Measurements from ENCODE around the gene FAM53B.

FAM53B gene

GRCh38 chr10:124624895-124625294, 119.3 kb downstream of the FAM53B start (continued):
- TF ChIP-seq, protein P1, sequence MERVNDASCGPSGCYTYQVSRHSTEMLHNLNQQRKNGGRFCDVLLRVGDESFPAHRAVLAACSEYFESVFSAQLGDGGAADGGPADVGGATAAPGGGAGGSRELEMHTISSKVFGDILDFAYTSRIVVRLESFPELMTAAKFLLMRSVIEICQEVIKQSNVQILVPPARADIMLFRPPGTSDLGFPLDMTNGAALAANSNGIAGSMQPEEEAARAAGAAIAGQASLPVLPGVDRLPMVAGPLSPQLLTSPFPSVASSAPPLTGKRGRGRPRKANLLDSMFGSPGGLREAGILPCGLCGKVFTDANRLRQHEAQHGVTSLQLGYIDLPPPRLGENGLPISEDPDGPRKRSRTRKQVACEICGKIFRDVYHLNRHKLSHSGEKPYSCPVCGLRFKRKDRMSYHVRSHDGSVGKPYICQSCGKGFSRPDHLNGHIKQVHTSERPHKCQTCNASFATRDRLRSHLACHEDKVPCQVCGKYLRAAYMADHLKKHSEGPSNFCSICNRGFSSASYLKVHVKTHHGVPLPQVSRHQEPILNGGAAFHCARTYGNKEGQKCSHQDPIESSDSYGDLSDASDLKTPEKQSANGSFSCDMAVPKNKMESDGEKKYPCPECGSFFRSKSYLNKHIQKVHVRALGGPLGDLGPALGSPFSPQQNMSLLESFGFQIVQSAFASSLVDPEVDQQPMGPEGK (CRISPR knock-in tag; IDR thresholded peaks at IDR 0.05; ENCODE audit: borderline replicate concordance) = no peak
- TF ChIP-seq ZFP30 (CRISPR knock-in tag; IDR thresholded peaks at IDR 0.05) = no peak
- TF ChIP-seq ISL1 (CRISPR knock-in tag; IDR thresholded peaks at IDR 0.05) = no peak
- TF ChIP-seq ZC3H10 (CRISPR knock-in tag; IDR thresholded peaks at IDR 0.05) = no peak
- no peak for TF ChIP-seq OSR1 (CRISPR knock-in tag; IDR thresholded peaks at IDR 0.05)
- TF ChIP-seq GLIS3 (CRISPR knock-in tag; IDR thresholded peaks at IDR 0.05) = no peak
- TF ChIP-seq BACH2 (CRISPR knock-in tag; IDR thresholded peaks at IDR 0.05; ENCODE audit: borderline replicate concordance) = no peak
- TF ChIP-seq ESRRG (CRISPR knock-in tag; IDR thresholded peaks at IDR 0.05) = no peak
- no peak for TF ChIP-seq ZNF565 (CRISPR knock-in tag; conservative IDR thresholded peaks at IDR 0.05; ENCODE audit: low read depth)

- ATAC-seq = no peak
- TF ChIP-seq ZFP30 (CRISPR knock-in tag; IDR thresholded peaks at IDR 0.05) (no peak), CSRNP3 (CRISPR knock-in tag; IDR thresholded peaks at IDR 0.05) (no peak)
- TF ChIP-seq, protein P2, sequence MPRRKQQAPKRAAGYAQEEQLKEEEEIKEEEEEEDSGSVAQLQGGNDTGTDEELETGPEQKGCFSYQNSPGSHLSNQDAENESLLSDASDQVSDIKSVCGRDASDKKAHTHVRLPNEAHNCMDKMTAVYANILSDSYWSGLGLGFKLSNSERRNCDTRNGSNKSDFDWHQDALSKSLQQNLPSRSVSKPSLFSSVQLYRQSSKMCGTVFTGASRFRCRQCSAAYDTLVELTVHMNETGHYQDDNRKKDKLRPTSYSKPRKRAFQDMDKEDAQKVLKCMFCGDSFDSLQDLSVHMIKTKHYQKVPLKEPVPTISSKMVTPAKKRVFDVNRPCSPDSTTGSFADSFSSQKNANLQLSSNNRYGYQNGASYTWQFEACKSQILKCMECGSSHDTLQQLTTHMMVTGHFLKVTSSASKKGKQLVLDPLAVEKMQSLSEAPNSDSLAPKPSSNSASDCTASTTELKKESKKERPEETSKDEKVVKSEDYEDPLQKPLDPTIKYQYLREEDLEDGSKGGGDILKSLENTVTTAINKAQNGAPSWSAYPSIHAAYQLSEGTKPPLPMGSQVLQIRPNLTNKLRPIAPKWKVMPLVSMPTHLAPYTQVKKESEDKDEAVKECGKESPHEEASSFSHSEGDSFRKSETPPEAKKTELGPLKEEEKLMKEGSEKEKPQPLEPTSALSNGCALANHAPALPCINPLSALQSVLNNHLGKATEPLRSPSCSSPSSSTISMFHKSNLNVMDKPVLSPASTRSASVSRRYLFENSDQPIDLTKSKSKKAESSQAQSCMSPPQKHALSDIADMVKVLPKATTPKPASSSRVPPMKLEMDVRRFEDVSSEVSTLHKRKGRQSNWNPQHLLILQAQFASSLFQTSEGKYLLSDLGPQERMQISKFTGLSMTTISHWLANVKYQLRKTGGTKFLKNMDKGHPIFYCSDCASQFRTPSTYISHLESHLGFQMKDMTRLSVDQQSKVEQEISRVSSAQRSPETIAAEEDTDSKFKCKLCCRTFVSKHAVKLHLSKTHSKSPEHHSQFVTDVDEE (CRISPR knock-in tag; IDR thresholded peaks at IDR 0.05) = no peak
Measured at GRCh38 chr10:124624466-124624865, 119.7 kb downstream of the FAM53B start.

DNA sequence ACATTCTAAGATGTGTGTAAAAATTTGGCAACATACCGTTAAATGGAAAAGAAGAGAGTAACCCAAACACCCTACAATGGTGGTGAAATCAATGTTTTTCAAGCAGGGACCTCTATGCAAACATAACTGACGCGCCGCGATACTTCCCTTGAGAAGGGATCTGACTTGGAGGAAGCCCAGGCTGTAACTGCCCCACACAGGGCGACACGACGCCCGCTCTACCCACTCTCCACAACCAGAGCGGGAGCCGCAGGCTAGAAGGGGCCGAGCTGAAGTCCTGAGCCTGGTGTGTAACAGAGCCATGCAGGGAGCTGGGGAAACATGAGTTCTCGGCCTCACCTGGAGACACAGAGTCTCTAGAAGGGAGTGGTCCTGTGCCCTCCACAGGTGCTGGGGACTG, 120.2 kb downstream of the FAM53B start:
- no peak for TF ChIP-seq CSRNP3 (CRISPR knock-in tag; IDR thresholded peaks at IDR 0.05)
- TF ChIP-seq ZFP3 (CRISPR knock-in tag; IDR thresholded peaks at IDR 0.05) = no peak
- TF ChIP-seq ARNTL (CRISPR knock-in tag; IDR thresholded peaks at IDR 0.05; ENCODE audit: borderline replicate concordance, low read depth) = no peak
- no peak for TF ChIP-seq ZFP30 (CRISPR knock-in tag; IDR thresholded peaks at IDR 0.05)
- TF ChIP-seq, protein P1 (CRISPR knock-in tag; IDR thresholded peaks at IDR 0.05; ENCODE audit: borderline replicate concordance) = no peak
- ATAC-seq = no peak

DNA sequence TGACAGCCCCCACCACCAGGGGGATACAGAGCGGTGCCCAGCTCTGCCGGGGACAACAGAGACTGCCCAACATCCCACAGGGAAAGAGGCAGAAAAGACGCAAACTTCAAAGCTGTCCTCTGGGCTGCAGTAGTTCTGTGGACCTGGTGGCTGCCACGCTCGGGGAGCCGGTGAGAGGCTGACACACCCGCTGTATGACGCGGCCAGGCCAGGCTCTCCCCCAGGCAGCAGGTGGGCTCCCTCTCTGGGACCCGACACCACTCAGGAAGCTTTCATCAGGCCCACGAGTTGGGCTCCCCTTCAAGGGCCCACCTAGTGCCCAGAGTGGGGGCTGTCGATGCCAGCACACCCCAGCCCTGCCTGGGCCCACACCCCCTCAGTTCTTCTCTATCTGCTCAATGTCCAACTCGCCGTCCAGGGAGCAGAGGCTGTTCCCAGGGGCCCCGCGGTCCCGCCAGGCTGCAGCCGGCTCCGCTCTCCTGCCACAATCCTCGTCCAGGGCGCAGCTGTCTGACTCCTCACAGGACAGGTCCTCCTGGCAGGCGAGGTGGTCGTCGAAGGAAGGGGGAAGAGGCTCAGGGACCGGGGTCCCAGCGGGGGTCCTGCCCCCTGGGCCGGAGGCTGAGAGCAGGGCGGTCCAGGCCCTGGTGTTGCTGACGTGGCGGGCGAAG, 121.2 kb downstream of the FAM53B start:
- TF ChIP-seq SNAI2 (CRISPR knock-in tag; IDR thresholded peaks at IDR 0.05) = no peak
- TF ChIP-seq TOX (CRISPR knock-in tag; IDR thresholded peaks at IDR 0.05; ENCODE audit: borderline replicate concordance) = no peak
- no peak for TF ChIP-seq ISL1 (CRISPR knock-in tag; IDR thresholded peaks at IDR 0.05)
- no peak for TF ChIP-seq ZNF70 (CRISPR knock-in tag; IDR thresholded peaks at IDR 0.05)
- TF ChIP-seq ZFP3 (CRISPR knock-in tag; IDR thresholded peaks at IDR 0.05) = no peak
- no peak for TF ChIP-seq ZC3H10 (CRISPR knock-in tag; IDR thresholded peaks at IDR 0.05)
- TF ChIP-seq ARNTL (CRISPR knock-in tag; IDR thresholded peaks at IDR 0.05; ENCODE audit: borderline replicate concordance, low read depth) = no peak

More for the DNA sequence above, 121.2 kb downstream of the FAM53B start:
- no peak for ATAC-seq

Measured in SK-N-SH treated with all-trans-retinoic acid at 6 μM for 48 hours (cell line).